ENCODE measurements around the gene CARMIL1.

Gene CARMIL1

DNA sequence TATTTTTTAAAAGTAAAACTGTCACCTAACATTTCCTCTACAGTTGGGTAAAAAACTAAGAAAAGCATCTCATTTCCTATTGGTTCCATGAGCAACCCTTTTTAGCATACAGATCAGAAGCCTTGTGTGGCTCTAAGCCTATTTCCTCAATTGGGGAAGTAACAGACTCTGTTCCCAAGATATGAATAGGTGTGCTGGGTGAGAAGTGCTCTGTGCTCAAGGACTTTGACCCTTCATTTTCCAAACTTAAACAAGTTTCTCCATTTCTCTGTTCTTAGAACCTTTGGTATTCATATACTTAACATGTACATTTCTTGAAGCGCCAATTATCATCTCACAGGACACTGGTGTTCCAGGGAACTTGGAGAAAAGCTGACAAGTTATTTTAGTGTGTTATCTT lies 24.1 kb downstream of the CARMIL1 start:
- 93 to 100% methylated on average over 1 of the region's 1 CpG for WGBS, 2 experiments
- no peak overlapping the region for H3K27ac ChIP-seq (ENCODE audit: insufficient read depth, low read depth, low read length, poor library complexity, severe bottlenecking)

DNA sequence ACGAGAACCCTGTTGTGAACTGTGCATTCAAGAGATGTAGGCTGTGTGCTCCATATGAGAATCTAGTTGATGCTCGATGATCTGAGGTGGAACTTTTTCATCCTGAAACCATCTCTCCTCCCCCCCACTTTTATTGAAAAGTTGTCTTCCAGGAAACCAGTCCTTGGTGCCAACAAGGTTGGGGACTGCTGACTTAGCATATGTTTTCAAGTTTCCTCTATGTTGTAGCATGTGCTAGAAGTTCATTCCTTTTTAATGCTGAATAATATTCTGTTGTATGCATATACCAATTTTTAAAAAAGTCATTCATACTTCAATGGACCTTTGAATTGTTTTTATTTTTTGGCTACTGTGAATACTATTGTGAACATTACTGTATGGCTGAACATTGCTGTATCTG lies 27.2 kb downstream of the CARMIL1 start:
- no peaks in the 10 kb centered on the region for H3K36me3 ChIP-seq (ENCODE audit: control insufficient read depth, insufficient read depth, low read length)
- H3K27ac ChIP-seq (ENCODE audit: insufficient read depth, low read depth, low read length, poor library complexity, severe bottlenecking), result no peak overlapping the region
- H3K4me3 ChIP-seq (ENCODE audit: insufficient read depth, low read depth, low read length), result no peak overlapping the region
- peaks cover 6% of the 10 kb centered on the region for H3K4me1 ChIP-seq (ENCODE audit: control insufficient read depth, insufficient read depth, low read length)
- no peaks in the 10 kb centered on the region for H3K9me3 ChIP-seq (ENCODE audit: control insufficient read depth, low read length)
- no peaks in the 10 kb centered on the region for H3K27me3 ChIP-seq (ENCODE audit: control insufficient read depth, insufficient read depth, low read length, poor library complexity, severe bottlenecking)
- WGBS, 2 experiments, result 92 to 98% methylated on average over 2 of the region's 2 CpGs

More for the DNA sequence above, 24.1 kb downstream of the CARMIL1 start:
- Histone ChIP-seq H3K9me3 (ENCODE audit: control insufficient read depth, low read length) (no peaks in the 10 kb centered on the region), H3K4me1 (ENCODE audit: control insufficient read depth, insufficient read depth, low read length) (peaks cover 5% of the 10 kb centered on the region), H3K36me3 (ENCODE audit: control insufficient read depth, insufficient read depth, low read length) (no peaks in the 10 kb centered on the region), H3K27me3 (ENCODE audit: control insufficient read depth, insufficient read depth, low read length, poor library complexity, severe bottlenecking) (no peaks in the 10 kb centered on the region), H3K4me3 (ENCODE audit: insufficient read depth, low read depth, low read length) (no peak overlapping the region)

DNA sequence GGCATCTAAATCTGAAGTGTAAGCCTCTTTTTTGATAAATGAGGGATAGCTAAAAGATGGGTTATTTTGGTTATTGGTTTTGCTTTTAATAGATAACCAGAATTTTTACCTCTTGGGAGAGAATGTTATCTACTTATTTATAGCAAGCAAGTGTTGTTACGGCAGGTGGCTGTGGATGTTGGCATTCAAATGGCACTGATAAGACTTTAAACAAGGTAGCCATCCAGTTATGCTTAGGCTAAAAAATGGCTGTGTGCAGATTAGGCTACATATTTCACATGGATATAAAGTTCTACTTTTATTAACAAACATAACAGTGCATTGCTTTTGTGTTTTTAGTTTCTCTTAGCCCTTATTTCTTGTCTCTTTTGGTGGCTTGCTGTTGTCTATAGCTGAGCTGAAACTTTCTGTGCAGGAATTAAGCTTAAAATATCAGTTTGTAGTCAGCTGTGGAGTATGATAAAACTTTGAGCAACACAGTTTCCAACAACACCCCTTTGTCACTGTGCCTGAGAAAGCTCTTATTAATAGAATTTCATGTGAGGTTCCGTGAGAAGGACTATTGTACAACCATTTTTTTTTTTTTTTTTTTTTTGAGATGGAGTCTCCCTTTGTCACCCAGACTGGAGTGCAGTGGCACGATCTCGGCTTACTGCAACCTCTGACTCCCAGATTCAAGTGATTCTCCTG lies 28.8 kb downstream of the CARMIL1 start:
- Histone ChIP-seq H3K9me3 (ENCODE audit: control insufficient read depth, low read length) (no peaks in the 10 kb centered on the region), H3K27me3 (ENCODE audit: control insufficient read depth, insufficient read depth, low read length, poor library complexity, severe bottlenecking) (no peaks in the 10 kb centered on the region), H3K36me3 (ENCODE audit: control insufficient read depth, insufficient read depth, low read length) (no peaks in the 10 kb centered on the region), H3K4me3 (ENCODE audit: insufficient read depth, low read depth, low read length) (no peak overlapping the region), H3K27ac (ENCODE audit: insufficient read depth, low read depth, low read length, poor library complexity, severe bottlenecking) (no peak overlapping the region), H3K4me1 (ENCODE audit: control insufficient read depth, insufficient read depth, low read length) (peaks cover 13% of the 10 kb centered on the region)
- 99% methylated on average over 4 of the region's 4 CpGs for WGBS, 2 experiments

GRCh38 chr6:25309886-25310285 lies 30.7 kb downstream of the CARMIL1 start:
- H3K9me3 ChIP-seq (ENCODE audit: control insufficient read depth, low read length), result no peaks in the 10 kb centered on the region
- 86 to 90% methylated on average over 6 to 8 of the region's 8 CpGs for WGBS, 2 experiments
- no peak overlapping the region for H3K27ac ChIP-seq (ENCODE audit: insufficient read depth, low read depth, low read length, poor library complexity, severe bottlenecking)
- no peaks in the 10 kb centered on the region for H3K27me3 ChIP-seq (ENCODE audit: control insufficient read depth, insufficient read depth, low read length, poor library complexity, severe bottlenecking)
- peaks cover 23% of the 10 kb centered on the region for H3K4me1 ChIP-seq (ENCODE audit: control insufficient read depth, insufficient read depth, low read length)
- no peaks in the 10 kb centered on the region for H3K36me3 ChIP-seq (ENCODE audit: control insufficient read depth, insufficient read depth, low read length)
- no peak overlapping the region for H3K4me3 ChIP-seq (ENCODE audit: insufficient read depth, low read depth, low read length)

DNA sequence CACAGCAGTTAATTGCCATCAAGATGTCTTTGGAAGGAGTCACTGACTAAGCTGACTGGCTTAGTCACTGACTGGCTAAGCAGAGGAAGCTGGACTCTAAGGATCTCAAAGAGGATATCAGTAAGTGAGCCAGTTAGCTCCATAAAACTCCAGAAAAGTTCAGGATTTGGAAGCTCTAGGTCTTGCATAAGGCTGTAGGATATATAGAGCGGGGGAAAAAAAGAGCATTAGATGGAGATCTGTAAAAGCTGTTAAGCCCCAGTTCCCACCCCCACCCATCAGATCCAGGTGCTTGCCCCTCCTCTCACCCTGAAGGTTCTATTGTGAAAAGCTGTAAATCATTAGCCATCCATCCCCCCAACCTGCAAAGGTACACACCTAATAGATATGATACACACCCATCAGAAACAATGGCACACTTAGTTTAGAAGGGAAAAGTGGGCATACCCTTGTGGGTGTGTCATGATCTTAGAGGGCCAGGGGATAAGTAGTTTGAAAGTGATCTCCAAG lies 32.2 kb downstream of the CARMIL1 start:
- 100% methylated on average over 1 of the region's 1 CpG; no CpG with 5 or more reads in 1 of the 2 experiments for WGBS, 2 experiments
- Histone ChIP-seq H3K27ac (ENCODE audit: insufficient read depth, low read depth, low read length, poor library complexity, severe bottlenecking) (no peak overlapping the region), H3K4me1 (ENCODE audit: control insufficient read depth, insufficient read depth, low read length) (peaks cover 38% of the 10 kb centered on the region), H3K27me3 (ENCODE audit: control insufficient read depth, insufficient read depth, low read length, poor library complexity, severe bottlenecking) (no peaks in the 10 kb centered on the region), H3K4me3 (ENCODE audit: insufficient read depth, low read depth, low read length) (no peak overlapping the region), H3K36me3 (ENCODE audit: control insufficient read depth, insufficient read depth, low read length) (no peaks in the 10 kb centered on the region), H3K9me3 (ENCODE audit: control insufficient read depth, low read length) (no peaks in the 10 kb centered on the region)

GRCh38 chr6:25312034-25312620 lies 33.0 kb downstream of the CARMIL1 start:
- Histone ChIP-seq H3K9me3 (ENCODE audit: control insufficient read depth, low read length) (no peaks in the 10 kb centered on the region), H3K4me3 (ENCODE audit: insufficient read depth, low read depth, low read length) (no peak overlapping the region), H3K27me3 (ENCODE audit: control insufficient read depth, insufficient read depth, low read length, poor library complexity, severe bottlenecking) (no peaks in the 10 kb centered on the region), H3K27ac (ENCODE audit: insufficient read depth, low read depth, low read length, poor library complexity, severe bottlenecking) (no peak overlapping the region), H3K36me3 (ENCODE audit: control insufficient read depth, insufficient read depth, low read length) (no peaks in the 10 kb centered on the region), H3K4me1 (ENCODE audit: control insufficient read depth, insufficient read depth, low read length) (peaks cover 44% of the 10 kb centered on the region)
- WGBS, 2 experiments, result 72 to 89% methylated on average over 1 to 2 of the region's 2 CpGs

- 3% methylated on average over 2 of the region's 2 CpGs; no CpG with 5 or more reads in 1 of the 2 experiments for WGBS, 2 experiments
- H3K27ac ChIP-seq (ENCODE audit: insufficient read depth, low read depth, low read length, poor library complexity, severe bottlenecking), result no peak overlapping the region
- H3K4me1 ChIP-seq (ENCODE audit: control insufficient read depth, insufficient read depth, low read length), result peaks cover 44% of the 10 kb centered on the region
- no peaks in the 10 kb centered on the region for H3K36me3 ChIP-seq (ENCODE audit: control insufficient read depth, insufficient read depth, low read length)
- H3K9me3 ChIP-seq (ENCODE audit: control insufficient read depth, low read length), result no peaks in the 10 kb centered on the region
- H3K4me3 ChIP-seq (ENCODE audit: insufficient read depth, low read depth, low read length), result no peak overlapping the region
- no peaks in the 10 kb centered on the region for H3K27me3 ChIP-seq (ENCODE audit: control insufficient read depth, insufficient read depth, low read length, poor library complexity, severe bottlenecking)
These were observed 33.5 kb downstream of the CARMIL1 start for GRCh38 chr6:25312703-25313102.

DNA sequence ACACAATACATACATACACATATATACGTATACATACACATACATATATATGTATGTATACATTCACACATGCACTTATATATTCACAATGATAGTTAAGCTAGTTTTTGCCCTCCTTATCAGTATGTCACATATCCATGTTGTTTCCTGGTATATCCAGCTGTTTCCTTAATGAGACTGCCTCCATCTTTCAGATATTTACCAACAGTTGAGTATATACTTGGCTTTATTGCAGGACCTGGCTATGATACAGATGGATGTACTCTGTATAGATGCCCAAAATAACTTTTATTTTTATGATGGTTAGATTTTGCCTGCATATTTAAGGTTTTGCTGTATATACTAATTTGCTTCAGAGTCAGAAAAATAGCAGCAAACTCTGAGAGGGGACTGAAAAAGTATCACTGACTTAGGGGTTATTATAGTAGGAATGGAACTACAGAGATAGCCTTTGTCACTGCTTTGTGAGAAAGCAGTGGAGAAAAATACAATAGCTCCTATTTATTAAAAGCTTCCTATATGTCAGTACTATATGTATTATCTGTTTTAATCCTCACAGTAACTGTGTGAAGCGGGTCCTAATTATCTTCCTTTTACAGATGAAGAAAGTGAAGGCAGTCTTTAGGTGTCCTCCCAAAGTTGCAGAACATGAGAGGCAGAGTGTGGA lies 35.5 kb downstream of the CARMIL1 start:
- Histone ChIP-seq H3K9me3 (ENCODE audit: control insufficient read depth, low read length) (no peaks in the 10 kb centered on the region), H3K4me1 (ENCODE audit: control insufficient read depth, insufficient read depth, low read length) (peaks cover 50% of the 10 kb centered on the region), H3K27me3 (ENCODE audit: control insufficient read depth, insufficient read depth, low read length, poor library complexity, severe bottlenecking) (no peaks in the 10 kb centered on the region), H3K36me3 (ENCODE audit: control insufficient read depth, insufficient read depth, low read length) (no peaks in the 10 kb centered on the region), H3K4me3 (ENCODE audit: insufficient read depth, low read depth, low read length) (no peak overlapping the region), H3K27ac (ENCODE audit: insufficient read depth, low read depth, low read length, poor library complexity, severe bottlenecking) (no peak overlapping the region)
- 79 to 89% methylated on average over 1 to 2 of the region's 2 CpGs for WGBS, 2 experiments

DNA sequence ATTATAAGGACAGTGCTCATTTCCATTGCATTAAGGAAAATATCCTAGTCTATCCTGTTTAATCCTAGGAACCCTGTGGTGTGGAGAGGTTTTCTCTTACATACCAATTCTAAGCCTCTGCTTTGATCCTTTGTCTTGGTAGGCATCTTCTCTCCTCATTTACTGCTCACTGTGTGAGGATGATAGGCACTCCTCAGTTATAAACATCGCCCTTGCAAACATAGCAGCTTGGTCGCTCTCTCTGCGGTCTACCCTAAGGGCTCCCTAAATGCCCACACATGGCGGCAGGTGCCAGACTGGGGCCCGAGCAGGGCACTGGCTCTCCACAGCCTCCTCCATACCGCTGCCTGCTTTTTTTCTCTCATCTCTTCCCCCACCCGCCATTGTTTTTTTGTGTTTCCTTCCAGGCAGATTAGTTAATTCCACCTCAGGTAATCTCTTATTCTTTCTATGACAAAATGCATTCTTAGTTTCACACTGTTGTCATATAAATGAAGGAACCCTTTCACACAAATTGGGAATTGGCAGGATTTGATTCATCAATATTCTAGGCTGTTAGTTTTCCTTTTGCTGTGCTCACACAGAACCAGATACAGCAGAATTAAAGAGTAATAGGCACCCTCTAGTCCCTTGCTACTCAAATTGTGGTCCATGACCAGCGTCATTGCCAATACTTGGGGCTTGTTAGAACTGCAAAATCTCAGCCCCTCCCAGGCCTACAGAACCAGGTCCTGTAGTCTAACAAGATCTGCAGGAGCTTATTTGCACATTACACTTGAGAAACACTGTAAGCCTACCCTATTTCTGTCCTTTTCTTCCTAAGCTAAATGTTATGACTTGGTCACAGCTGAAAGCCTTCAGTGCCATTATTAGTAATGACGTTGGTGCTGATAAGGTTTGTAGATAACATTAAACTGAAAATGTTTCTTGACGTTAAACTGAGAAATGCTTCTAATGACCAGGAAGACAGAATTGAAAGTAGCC lies 36.3 kb downstream of the CARMIL1 start:
- H3K9me3 ChIP-seq (ENCODE audit: control insufficient read depth, low read length), result no peaks in the 10 kb centered on the region
- H3K4me1 ChIP-seq (ENCODE audit: control insufficient read depth, insufficient read depth, low read length), result peaks cover 50% of the 10 kb centered on the region
- no peaks in the 10 kb centered on the region for H3K36me3 ChIP-seq (ENCODE audit: control insufficient read depth, insufficient read depth, low read length)
- H3K27ac ChIP-seq (ENCODE audit: insufficient read depth, low read depth, low read length, poor library complexity, severe bottlenecking), result peak overlapping the region; percentile 47
- no peaks in the 10 kb centered on the region for H3K27me3 ChIP-seq (ENCODE audit: control insufficient read depth, insufficient read depth, low read length, poor library complexity, severe bottlenecking)
- 39 to 41% methylated on average over 10 of the region's 10 CpGs for WGBS, 2 experiments
- no peak overlapping the region for H3K4me3 ChIP-seq (ENCODE audit: insufficient read depth, low read depth, low read length)

All from ectodermal cell (in vitro differentiated cells).